HT1080 (cell line): Measurements from ENCODE around the gene FAT4. TPM values are rescaled to one million over a fixed set of nuclear protein-coding genes. Genes with fewer than 3 reads are reported as not detected.

ENCODE experiments used
- DNase-seq: peaks from one replicate; pipeline ENCODE4 v3.0.0-alpha.2; 2015; ENCODE audit warnings: low read depth
- polyA plus RNA-seq, 2 experiments: library from polyadenylated mRNA; depleted of rRNA; stranded (reverse); fragments of >200 nt; gene quantifications; 2 replicates each; pipeline ENCODE4 v1.2.3, GENCODE V29; 2015
- total RNA-seq: library from RNA; depleted of rRNA; stranded (reverse); fragments of >200 nt; shearing (Covaris generic); gene quantifications from 2 replicates; pipeline ENCODE4 v1.2.3, GENCODE V29; 2014; rRNA removed

FAT4 gene
- 1.1 TPM in 2 replicates for total RNA-seq
- polyA plus RNA-seq (2015; cell fraction: cytosol; rRNA removed) = 0.22 and 0.33 TPM in 2 replicates
- 2.6 and 2.8 TPM in 2 replicates for polyA plus RNA-seq (2015; cell fraction: nucleus; rRNA removed)

DNA sequence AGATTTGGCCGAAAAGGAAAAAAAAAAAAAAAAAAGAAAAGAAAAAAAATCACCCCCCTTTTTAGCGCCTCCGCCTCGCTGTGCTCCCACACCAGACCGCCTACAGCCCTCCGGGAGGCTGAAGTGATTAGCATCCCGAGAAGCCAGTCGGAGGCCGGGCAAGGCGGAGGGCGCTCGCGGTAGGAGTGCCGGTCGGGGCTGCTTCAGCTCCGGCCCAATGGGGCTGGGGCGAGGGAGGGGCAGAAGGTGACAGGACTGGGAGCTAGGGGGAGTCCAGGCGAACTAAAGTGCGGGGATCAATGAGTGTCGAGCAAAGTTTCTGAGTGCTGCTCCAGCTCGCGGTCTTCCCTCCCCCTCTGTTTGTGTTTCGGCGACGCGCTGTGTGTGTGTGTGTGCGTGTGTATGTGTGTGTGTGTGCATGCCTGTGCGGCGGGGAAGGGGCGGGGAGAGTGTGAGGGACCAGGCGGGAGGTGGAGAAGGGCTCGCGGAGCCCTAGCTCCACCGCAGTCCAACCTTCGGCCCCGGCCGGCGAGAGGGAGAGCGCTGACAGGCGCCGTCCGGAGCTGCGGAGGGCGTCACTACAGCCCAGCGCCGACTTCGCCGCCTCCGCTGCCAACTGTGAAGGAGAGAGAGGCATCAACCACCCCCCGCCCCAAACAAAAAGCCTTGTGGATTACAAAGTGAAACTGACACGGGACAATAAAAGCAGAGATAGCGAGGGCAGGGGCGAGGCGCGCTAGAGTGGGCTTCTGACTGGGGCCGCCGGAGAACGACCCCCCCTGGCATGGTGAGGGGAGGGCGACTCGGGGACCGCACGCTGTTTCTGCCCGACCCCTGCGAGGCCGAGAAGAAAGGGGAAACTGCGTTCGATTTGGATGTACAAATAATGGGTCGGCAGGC lies at the start of gene FAT4:
Gene FAT4, plus strand, starts transcription at position 280 of the 900 bp plus-strand sequence. CDS start 1,457 bp downstream, outside the sequence.
- DNase-seq = peak; percentile 94

DNA sequence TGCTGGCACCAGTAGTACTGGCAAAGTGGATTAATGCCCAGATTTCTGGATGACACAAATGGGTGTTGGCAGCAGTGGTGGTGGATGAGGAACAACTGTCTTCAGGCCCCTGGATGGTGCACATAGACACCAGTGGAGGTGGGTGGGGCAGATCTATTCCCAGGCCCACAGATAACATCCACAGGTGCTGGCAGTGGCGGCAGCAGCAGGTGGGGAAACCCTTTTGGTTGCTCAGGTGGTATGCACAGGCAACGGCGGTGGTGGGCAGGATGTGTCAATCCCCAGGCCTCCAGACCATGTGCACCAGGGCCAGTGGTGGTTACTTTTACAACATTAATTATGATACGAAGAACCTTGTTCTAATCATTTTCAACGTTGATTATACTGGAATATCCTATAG lies 48.9 kb upstream of the FAT4 start:
- DNase-seq = no peak

GRCh38 chr4:125266901-125267604 lies 47.7 kb upstream of the FAT4 start:
- DNase-seq = peak; percentile 23

DNA sequence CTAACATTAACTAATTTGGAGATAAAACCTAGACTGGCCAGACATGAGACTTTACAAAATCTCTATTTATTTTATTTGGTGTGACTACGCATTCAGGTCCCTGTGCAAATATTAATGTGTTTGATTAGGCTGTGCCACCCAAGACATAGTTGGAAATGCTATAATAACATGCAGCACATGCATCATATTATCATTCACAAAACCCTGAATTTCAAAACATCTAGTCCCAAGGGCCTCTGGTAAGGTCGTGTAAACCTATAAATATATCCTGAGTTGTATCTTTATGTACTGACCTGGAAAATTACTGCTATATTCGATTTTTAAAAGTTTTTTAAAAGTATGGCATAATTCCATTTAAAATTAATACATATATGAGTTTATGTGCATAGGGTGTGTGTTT lies 47.1 kb upstream of the FAT4 start:
- DNase-seq = no peak

DNA sequence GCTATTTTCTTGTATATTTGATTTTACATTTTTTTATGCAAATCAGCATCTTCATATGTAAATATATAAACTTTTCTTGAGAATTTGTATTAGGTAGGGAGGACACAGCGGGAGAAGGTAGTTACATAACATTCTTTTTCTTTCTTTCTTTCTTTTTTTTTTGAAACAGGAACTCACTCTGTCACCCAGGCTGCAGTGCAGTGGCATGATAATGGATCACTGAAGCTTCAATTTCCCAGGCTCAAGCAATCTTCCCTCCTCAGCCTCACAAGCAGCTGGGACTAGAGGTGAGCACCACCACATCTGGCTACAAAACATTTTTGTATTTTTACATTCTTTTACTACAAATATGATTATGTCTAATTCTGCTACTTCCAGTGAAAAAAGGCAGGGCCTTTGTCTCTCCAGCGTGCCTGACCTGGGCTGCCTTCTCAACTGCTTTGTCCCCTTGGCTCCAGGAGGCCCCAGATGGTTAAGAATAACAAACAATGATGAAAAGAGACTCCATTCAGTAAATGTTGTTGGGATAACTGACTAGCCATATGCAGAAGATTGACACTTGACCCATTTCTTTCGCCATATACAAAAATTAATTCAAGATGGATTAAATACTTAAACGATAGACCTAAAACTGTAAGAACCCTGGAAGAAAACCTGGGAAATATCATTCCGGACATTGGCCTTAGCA lies 46.5 kb upstream of the FAT4 start:
- no peak for DNase-seq

DNA sequence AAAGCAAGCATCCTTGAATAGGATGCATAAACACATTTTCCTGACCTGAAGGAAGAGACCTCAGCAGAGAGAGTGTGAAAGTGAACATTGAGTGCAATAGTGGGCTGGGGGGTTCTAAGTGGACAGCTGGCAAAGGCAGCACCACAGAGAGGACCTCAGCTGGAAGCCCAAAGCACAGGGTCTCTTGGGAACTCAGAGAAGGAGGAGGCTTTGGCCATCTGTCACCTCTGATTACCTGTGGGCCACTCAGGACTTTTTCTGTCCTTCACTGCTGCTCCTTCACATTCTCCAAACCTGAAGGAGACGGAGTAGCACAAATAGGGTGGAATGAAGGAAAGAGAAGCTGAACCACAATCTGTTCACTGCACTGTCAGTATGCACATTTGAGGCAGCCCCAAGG lies 37.9 kb upstream of the FAT4 start:
- no peak for DNase-seq

- no peak for DNase-seq
Measured at GRCh38 chr4:125277790-125278189, 37.0 kb upstream of the FAT4 start.

GRCh38 chr4:125280892-125281403 lies 33.8 kb upstream of the FAT4 start:
- DNase-seq = no peak

- peak; percentile 6 for DNase-seq
Measured at GRCh38 chr4:125283707-125284279, 31.0 kb upstream of the FAT4 start.

GRCh38 chr4:125297116-125297515 lies 17.6 kb upstream of the FAT4 start:
- DNase-seq = no peak

DNA sequence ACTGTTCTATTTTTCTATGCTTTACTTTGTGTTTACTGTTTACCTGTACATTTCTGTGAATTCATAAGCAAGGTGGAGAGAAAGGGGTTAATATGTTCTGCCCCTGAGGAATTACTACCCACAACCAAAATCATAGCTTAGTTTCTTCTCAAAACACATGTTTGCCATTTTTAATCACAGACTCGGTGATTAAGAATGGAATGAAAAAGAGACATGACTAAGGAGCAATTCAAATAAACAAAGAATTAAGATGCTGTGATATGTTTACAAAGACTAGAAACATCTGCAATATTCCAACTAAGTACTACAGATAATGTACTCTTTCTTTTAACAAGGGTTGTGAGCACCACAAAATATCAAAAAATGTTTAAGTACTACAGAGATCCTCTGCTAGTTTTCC lies 11.7 kb upstream of the FAT4 start:
- DNase-seq = no peak

DNA sequence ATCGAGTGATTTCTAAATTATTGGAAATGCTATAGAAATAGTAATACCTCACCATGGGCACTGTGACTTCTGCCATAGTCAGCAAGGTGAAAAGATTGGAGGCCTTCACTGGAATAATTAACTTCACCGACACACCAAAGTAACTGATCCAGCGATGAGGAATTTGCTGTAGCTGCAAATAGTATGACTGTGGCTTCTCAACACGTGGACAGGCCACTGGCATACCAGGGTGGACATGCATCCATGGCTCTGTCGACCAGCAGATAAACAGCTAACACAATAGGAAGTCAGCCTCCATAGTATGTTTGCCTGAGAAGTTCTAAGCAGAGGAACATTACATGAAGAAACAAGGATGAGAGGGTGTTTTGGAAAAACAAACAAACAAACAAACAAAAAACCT lies 10.9 kb upstream of the FAT4 start:
- DNase-seq = no peak

GRCh38 chr4:125306112-125306511 lies 8.6 kb upstream of the FAT4 start:
- no peak for DNase-seq

GRCh38 chr4:125306533-125306932 lies 8.2 kb upstream of the FAT4 start:
- no peak for DNase-seq

GRCh38 chr4:125311503-125311902 lies 3.3 kb upstream of the FAT4 start:
- no peak for DNase-seq

- peak; percentile 86 for DNase-seq
Measured at GRCh38 chr4:125313497-125313896, 1.3 kb upstream of the FAT4 start.

- peak; percentile 7 for DNase-seq
Measured at GRCh38 chr4:125313989-125314667, 627 bp upstream of the FAT4 start.

DNA sequence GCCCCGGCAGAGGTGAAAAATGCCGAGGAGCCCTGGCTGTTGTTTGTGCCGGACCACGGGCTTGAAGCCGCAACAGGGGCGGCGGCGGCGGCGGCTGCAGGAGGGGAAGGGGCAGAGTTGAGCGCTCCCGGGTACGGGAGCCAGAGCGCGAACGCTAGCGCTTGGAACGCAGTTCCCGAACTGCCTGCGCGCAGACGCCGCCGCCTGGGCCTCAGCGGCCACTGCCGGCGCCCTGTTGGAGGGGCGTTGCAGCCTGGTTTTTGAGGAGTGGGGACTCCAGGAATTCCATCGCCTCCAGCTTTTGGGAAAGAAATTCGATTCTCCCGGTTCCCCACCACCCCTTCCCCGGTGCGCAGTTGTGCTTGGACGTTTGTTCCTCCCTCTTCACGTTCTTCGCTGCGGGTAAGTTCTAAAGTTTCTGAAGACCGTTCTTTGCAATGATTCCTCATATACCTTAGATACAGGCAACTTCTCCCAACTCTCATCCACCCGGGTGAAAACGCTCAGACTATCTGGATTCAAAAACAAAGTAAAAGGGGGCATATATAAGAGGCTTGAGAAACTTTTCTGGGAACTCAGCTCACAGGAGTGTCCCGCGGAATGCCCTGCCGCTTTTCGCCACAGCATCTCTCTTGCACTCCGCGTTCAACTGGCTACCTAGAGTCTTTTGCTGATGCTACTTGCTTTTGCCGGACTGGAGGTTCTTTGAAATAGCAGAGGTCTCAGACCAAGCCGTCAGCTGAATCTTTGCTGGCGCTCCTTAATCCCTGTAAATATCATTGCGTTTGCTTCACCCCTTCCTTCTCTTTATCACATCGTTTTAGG lies 1.0 kb downstream of the FAT4 start:
- peak; percentile 54 for DNase-seq

DNA sequence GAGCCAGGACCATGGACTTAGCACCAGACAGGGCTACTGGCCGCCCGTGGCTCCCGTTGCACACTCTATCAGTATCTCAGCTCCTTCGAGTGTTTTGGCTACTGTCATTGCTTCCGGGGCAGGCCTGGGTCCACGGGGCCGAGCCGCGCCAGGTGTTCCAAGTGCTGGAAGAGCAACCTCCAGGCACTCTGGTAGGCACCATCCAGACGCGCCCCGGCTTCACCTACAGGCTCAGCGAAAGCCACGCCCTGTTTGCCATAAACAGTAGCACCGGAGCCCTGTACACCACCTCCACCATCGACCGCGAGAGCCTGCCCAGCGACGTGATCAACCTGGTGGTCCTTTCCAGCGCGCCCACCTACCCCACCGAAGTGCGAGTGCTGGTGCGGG lies 1.6 kb downstream of the FAT4 start:
- DNase-seq = no peak
